Effector CD4-positive, alpha-beta T cell (primary cell): ENCODE measurements around the gene PIP5K1C.

Experiments used
- DNase-seq: peaks from one replicate; pipeline ENCODE4 v3.0.0-alpha.2; 2020

The PIP5K1C gene

DNA sequence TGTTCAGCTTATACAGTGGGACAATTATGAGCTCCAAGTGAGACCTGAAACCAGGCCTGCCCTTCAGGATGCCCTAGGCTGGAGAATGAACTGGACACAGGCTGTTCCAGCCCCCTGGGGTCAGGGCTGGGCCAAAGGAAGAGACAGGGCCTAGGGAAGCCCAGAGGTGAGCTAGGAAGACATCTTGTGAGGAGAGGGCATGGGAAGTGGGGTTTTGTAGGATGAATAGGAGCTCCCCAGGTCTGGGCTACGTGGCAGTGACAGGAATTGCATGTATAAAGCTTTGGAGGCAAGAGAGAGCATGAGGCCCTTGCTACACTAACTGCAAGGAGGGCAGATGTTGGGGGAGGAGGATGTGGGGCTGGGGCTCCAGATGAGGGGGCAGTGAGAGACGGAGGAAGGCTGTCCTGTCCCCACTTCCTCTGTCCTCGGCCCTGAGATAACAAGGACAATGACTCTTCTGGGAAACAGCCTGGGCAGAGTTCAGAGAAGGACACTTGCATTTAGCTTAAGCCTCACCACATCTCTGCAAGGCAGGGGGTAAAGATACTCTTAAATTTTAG is 92.1 kb downstream of the PIP5K1C start:
- DNase-seq = no peak

DNA sequence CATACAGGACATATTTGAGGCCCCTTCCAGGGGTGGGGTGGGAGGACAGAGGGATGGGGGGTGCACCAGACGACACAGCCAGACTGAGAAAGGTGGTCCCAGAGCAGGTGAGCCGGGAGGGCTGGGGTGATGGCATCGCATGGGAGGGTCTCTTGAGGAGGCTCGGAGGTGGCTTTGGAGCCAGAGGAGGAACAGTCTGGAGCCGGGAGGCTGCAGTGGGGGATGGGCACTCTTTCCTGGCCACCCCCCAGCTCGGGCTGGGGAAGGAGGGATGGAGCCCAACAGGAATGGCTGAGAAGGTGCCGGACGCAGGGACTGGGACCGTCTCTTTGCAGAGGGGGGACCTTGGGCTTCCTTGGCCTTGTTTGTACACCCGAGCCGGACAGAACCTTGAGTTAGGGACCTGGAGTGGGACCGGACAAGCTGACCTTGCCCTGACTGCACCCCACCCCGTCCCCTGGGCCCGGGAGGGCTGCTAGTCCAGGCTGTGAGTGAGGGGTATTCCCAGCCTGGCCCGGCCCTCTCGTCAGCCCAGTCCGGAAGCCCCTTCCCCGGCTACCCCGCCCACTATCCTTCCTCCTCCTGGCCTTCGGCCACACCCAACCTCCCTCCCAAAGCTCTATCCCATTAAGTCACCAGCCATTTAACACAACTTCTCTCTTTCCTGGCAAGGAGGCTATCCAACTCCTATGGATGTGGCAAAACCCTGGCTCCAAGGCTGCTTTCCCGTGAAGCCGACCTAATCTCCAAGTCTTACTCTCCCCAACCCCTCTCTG is 92.8 kb downstream of the PIP5K1C start:
- DNase-seq = no peak

DNA sequence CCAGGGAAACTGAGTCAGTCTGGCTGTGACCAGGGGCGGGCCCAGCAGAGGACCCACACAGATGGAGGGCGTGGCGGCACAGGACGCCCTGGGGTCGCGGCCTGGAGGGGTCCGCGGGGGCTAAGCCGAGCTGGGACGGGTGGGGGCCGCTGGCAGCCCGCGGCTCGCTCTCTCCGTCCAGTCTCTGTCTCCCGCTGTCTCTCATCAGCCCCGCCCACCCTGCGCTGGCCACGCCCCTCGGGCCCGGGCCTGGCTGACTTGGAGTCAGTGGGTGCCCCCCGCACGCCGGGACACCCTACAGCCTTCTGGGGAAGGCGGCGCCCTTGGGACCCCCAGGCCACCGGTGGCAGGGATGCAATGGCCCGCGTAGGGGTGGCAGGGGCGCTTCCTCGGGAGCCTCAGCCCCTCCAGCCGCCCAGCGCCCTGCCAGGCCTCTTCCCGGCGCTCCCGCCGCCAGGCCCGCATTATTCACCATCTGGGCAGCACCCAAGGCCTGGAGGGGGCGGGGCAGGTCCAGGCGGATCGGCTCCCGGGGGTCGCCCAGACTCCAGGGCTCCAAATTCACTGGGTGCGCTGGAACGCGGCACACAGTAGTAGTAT is 93.5 kb downstream of the PIP5K1C start, which contains the start of gene TBXA2R:
Gene TBXA2R, minus strand, starts transcription at position 186 of the 600 bp plus-strand sequence. CDS start 6,241 bp downstream, outside the sequence.
- DNase-seq = peak; percentile 33

DNA sequence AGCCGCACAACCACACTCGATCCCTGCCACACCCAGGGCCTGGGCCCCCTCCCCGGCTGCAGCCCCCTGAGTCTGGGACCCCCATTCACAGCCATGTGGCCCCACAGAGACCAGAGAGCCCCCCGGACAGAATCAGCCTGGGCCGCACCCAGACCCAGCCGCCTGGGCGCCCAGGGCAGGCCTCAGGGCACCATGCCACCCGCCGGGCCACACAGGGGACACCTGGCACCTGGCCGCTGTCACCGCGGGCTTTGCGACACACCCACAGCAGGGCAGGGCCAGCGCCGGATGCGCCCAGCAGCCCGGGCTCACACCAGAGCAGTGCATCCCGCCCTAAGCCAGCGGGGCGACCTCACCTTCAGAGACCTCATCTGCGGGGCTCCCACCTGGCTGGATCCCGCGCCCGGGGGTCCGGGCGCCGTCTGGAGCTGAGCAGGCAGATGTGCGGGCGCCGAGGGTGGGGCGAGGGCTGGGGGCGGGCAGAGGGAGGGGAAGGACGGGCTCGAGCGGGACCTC is 94.0 kb downstream of the PIP5K1C start:
- DNase-seq = no peak

DNA sequence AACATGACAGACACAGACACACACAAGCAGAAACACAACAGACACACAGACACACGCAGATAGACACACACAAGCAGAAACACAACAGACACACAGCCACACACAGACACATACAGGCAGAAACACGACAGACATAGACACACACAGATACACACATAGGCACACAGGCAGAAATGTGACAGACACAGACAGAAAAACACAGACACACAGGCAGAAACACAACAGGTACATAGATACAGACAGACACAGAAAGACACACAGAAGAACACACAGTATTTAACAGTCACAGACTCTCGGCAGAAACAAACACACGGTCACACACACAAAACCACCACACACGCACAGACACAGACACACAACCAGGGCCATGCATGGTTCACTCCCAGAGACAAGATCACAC is 94.5 kb downstream of the PIP5K1C start:
- no peak for DNase-seq

DNA sequence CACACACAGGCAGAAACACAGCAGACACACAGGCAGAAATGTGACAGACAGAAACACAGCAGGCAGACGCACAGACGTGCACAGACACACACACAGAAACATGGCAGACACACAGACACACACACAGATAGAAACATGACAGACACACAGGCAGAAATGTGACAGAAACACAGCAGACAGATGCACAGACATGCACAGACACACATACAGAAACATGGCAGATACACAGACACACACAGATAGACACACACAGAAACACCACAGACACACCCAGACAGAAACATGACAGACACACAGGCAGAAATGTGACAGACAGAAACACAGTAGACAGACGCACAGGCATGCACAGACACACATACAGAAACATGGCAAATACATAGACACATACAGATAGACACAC is 94.9 kb downstream of the PIP5K1C start:
- no peak for DNase-seq

DNA sequence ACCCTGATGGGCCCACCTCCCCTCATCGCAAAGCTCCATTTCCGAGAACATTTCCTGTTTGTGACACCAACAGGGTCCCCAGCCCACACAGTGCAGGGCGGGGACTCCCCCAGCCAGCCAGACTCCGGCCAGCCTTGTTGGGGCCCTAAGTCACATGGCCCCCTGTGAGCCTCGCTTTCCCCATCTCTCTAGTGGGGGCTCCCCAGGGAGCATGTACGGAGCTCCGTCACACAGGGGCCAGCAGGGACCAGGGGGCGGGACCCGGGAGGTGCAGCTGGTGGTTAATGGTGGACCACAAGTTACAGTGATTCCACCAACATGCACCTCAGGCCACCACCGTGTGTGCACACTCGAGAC is 95.3 kb downstream of the PIP5K1C start:
- DNase-seq = no peak

DNA sequence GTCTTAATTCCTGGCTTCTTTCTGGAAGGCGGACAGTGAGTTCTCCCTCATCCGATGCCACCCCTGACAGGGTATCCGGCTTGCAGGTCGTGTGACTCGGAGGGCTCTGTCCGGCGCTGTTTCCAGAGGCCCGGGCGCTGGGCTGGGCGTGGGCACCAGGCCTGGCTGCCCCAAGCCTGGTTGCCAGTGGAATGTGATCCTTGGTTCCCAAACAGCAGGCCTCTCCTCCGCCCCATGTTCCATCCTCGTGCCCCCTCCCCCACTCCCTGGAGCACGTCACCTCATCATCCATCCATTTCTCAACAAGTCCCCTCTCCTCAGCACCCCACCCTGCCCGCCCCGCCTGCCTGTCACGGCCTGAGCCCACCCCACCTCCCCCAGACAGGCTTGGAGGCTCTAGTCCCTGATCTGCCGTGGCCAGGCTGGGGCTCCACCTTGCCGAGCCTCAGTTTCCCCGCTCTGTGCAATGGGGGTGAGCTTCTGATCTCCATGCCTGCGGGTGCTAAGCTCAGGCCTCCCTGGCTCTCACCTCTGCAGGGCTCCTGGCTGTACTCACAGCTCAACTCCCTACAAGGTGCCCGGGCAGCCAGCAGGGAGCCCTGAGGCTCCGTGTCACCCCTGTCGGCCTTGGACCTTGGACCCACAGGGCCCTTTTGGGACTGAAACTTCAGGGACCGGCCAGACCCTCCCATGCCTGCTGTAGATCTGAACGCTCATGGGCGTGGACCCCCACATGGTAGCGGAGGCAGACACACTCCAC is 95.9 kb downstream of the PIP5K1C start:
- DNase-seq = no peak

DNA sequence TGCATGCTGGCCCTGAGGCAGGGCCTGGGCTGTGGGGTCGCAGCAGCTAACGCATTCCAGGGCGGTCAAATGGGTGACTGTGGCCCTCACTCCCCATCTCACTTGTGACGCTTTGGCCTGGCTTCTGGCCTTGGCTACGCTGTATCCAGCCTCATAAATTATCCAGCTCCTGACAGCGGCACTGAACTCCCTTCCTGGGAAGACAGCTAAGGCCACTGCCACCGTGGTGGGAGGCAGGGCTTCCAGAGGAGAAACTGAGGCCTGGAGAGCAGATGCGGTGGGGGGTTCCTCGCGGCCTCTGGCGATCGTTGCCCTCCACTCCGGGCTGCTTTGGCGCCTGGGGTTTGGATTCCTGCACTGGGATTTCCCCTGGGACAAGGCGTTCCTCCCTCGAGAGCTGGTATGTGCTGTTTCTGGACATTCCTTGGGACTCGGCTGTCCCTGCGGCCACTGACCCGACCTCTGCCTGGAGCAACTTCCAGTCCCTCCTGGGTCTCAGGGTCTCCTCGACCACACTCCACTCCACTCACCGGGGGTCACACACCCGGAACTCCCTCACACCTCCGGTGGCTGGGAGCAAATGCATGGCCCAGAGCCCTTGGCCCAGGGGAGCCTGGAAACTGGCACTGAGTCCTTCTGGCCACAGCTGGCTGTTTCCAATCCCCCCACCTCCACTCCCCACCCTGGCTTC is 97.0 kb downstream of the PIP5K1C start:
- no peak for DNase-seq

DNA sequence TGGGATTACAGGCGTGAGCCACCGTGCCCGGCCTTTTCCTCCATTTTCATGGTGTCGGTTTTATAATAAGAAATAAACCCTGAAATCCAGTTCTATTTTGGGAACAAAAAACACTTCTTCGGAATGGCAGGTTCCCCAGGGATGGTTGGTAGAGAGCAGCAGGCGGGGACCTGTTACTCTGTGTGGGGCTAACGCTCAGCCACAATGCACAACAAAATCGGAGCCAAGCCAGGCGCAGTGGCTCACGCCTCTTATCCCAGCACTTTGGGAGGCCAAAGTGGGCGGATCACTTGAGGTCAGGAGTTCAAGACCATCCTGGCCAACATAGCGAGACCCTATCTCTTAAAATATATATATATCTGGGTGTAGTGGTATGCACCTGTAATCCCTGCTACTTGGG is 99.2 kb downstream of the PIP5K1C start:
- DNase-seq = no peak

DNA sequence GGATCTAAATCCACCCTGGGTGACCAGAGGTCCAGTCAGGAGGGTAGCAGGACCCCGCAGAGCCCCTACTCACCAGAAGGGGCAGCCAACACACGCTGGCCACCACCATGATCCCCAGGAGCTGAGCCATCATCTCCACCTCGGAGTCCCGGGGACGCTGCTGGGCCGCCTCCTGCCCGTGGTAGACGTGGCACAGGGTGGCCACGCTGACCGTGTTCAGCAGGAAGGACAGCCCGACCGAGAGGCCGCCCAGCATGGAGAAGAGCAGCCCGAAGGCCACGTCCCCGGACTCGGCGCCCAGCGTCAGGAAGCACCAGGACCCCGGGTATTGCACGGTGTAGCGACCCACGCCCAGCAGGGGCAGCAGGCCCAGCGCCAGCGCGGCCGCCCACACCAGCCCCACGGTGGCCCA is 100.5 kb downstream of the PIP5K1C start:
- no peak for DNase-seq

DNA sequence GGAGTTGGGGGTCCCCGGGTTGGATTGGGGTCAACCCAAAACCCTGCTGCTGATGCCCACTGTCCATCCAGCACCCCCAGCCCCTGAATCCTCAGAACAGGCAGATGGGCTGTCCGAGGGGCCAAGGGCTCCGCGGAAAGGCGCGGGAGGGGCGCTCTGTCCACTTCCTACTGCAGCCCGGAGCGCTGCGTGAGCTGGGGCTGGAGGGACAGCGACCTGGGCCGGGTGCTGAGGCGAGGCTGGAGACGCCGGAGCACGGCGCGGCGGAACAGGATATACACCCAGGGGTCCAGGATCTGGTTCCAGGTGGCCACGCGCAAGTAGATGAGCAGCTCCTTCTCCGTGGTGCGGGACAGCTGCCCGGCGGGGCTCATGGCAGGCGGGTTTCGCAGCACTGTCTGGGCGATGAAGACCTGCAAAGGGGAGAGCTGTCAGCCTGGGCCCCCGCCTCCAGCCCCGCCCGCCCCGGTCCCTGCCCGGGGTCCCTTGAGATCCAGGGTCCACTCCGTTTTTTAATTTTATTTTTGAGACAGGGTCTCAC is 104.7 kb downstream of the PIP5K1C start:
- no peak for DNase-seq

DNA sequence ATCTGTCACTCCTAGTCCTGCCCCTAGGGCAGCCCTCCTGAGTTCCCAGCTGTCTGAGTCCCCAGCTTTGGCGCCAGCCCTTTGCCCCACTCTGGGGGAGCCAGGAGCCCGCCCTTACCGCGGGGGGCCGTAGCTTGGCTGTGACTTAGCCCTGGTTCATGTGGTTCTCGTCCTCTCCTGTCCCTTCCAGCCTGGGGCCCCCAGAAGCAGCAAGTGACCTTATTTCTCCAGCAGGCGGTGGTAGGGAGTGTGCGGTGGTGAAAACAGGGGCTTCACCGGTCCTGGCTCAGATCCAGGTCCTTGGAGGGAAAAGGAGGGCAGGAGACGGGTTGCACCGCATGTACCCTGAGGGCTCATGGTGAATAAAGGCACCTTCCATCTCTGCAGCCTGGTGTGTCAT is 107.1 kb downstream of the PIP5K1C start:
- no peak for DNase-seq

DNA sequence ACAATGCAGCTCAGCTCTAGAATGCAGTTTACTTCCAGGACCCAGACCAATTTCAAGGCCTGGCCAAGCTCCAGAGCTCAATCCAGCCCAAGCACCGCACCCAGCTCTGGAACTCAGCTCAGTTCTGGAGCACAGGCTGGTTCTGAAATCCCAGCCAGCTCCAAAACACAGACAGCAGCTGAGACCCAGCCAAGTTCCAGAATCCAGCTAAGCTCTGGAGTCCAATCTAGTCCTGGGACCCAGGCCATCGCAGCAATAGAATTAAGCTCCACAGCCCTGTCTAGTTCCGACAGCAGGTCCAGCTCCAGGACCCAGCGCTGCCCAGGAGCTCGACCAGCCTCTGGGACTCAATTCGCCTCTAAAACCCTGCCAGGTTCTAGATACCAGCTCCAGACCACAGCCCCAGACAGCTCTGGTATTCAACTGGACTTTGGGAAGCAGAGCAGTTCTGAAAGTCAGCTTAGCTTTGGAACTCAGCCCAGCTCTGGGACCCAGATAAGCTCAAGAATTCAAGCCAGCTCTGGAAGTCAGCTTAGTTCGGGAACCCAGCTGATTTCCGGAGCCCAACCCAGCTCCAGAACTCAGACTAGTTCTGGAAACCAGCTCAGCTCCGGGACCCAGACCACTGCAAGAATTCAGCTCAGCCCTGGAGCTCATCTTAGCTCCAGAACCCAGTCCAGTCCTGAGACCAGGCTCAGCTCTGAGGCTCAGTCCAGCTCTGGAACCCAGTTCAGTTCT is 108.2 kb downstream of the PIP5K1C start:
- DNase-seq = no peak

DNA sequence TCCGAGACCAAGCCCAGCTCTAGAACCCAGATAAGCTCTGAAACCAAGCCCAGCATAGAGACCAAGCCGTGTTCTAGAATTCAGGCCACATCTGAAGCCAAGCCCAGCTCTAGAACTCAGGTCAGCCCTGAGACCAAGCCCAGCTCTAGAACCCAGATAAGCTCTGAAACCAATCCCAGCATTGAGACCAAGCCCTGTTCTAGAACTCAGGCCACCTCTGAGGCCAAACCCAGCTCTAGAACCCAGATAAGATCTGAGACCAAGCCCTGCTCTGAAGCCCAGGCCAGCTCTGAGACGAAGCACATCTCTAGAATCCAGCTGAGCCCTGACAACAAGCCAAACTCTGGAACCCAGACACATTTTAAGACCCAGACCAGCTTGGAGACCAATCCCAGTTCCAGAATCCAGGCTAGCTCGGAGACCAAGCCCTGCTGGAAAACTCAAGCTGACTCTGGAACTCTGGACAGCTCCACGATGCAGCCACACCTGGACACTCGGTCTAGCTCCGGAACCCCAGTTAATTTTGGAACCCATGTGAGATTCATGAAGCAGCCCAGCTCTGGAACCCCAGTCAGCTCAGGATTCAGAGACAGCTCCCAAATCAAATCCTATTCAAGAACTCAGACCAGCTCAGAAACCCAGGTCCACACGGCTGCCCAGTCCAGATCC is 109.1 kb downstream of the PIP5K1C start:
- DNase-seq = no peak

DNA sequence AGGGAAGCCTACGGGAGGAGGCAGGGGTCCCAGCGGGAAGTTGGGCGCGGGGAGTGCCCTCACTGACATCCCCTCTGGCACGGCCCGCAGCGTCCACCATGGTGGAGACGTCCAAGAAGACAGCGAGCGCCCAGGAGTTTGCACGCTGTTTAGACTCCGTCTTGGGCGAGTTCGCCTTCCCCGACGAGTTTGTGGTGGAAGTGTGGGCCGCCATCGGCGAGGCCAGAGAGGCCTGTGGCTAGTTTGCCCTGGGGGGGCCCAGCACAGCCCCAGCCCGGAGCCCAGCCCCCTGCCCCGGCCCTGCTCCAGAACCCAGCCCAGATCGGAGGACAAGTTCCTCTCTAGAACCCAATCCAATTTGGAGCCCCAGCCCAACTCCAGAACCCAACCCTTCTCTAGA is 110.3 kb downstream of the PIP5K1C start:
- no peak for DNase-seq

DNA sequence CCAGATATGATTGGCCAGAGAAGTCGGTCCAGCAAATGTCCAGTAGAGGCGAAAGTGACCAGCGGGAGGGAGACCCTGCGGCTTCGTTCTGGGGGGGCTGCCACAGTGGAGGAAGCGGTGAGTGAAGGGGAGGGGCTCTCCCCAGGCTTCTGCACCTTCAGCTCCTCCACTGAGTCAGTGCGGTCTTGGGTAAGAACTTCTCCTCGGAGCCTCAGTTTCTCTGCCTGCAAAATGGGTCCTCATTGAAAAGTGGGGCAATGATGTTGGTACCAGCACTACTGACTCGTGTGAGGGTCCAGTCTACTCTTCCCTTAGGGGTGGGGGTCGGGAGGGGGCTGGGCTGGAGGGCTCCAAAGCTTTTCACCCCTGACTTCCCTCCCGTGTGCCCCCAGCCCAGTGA is 110.8 kb downstream of the PIP5K1C start:
- no peak for DNase-seq

DNA sequence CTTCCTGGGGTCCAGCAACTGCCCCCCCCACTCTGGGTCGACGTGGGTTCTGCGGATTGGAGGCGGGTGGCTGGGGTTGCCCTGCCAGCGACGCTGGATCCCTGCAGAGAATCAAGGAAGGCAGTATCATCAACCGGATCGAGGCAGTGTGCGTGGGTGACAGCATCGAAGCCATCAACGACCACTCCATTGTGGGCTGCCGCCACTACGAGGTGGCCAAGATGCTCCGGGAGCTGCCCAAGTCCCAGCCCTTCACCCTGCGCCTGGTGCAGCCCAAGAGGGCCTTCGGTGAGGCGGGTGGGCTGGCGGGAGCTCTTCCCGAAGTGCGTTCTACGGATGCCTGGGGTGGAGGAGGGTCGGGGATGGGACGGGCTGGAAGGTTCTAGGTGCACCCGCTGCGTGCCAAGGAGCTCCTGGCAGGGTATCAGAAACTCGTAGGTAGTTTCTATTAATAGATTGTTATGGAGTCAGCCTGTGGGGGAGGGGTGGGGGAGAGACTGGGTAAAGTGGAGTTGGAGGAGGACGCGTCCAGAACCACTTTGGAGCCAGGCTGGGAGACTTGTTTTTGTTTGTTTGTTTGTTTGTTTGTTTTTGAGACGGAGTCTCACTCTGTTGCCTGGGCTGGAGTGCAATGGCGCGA is 113.4 kb downstream of the PIP5K1C start:
- no peak for DNase-seq

DNA sequence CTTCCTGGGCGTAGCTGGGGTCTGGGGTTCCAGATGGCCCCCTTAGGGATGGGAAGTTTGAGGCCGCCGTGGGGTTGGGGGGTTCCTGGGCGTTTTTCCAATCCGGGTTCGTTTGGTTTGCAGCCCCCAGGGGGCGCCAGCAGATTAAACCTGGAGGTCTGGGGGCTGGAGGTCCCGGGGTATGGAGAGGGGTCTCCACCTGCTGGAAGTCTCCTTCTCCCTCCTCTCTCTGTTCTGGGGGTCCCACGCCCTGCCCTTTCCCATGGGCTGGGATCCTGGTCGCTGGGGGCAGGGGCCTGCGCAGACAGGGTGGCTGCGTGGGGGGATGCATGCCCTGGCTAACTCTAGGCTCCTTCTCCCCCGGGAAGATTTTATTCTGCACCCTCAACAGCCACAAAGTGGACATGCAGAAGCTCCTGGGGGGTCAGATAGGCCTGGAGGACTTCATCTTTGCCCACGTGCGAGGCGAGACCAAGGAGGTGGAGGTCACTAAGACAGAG is 114.1 kb downstream of the PIP5K1C start:
- DNase-seq = no peak
